GM21515 (cell line): Measurements from ENCODE around the gene CXorf66.
"Not testable (repeated sequence)": the region's sequence is repeated elsewhere in the genome, so short reads cannot be mapped to it uniquely, and the experiment has no call there.

Source experiments
- ATAC-seq: cut with Tn5 transposase; IDR thresholded peaks from one replicate; pipeline ENCODE4 v1.9.1; 2021; ENCODE audit not compliant: unreplicated experiment

Gene CXorf66

GRCh38 chrX:139965421-139965820 is at the start of gene CXorf66:
TSS of gene CXorf66 (minus strand) at chrX:139965521. CDS start at chrX:139965496, 25 bp downstream.
- no peak for ATAC-seq

DNA sequence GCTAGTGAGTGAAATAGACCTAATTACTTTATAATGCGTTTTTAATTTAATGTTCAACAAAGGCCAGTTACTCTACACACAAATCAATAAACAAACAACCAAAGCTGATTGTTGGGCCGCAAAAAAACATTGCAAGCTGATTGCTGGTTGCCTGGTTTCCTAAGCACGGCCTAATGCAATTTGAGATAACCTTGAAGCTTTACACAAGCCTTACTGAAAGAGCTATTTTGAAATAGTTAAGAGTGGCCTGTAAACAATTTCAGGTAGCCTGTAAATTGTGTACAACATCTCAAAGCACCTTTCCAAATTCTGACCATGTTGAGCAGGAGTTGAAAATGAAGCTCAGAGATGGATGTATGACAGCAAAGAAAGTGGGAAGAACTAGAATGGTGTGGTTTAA is 17.5 kb upstream of the CXorf66 start:
- no peak for ATAC-seq

DNA sequence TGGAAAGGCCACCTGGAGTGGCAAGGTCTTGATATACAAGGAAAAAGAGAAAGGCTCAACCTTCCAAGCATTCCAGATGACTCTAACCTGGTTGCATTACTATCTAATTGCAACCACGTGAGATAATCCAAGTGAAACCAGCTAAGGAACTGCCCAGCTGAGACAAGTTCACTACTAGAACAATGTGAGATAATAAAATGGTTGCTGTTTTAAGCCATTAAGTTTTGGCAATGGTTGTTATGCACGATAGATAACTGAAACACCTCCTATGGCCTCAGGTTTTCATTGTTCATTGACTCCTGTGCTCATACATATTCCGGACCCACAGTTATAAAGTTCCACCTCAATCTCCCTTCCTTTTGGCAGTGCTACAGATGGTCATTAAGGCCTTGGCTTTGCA is 9.2 kb upstream of the CXorf66 start:
- ATAC-seq, result no peak

DNA sequence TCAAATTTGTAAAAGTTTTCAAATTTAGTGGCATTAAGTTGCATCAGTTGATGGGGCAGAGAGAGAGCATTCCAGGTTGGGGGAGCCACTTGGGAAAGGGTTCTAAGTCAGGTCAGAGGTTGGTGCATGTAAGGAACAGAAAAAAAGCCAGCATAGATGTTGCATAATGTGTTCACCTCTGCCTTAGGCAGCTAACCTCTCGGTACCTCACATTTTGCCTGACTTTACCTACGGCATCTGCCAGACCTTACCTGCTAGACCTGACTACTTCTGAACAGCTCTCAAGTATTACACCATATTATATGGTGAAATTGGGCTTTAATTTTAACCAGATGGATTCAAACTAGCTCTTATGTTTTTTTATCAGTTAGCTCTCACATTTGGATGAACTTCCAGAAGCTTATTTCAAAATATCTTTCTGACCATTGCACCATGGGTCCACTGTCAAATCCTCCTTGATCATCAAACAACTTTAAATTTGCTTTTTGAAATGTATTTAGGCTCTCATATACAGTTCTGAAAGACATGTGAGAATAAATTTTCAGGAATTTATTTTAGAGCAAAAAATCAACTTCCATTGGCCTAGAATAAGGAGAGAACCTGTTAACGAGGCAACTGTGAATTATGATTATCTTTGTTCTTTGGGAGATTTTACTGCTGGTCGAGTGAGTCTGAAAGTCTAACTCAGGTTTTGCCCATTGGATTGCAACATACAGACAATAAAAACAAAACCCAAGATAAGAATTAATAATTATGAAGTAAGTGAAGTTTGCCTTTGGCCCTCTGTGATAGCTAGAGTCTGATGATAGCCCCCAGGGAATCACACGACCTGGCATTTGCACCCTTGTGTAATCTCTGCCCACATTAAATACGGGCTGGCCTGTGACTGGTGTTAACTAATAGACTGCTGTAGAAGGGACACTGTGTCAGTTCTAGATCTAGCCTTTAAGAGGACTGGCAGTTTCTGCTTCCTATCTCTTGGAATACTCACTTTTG is 7.6 kb upstream of the CXorf66 start:
- no peak for ATAC-seq

- no peak for ATAC-seq
These were observed 6.8 kb upstream of the CXorf66 start for GRCh38 chrX:139972113-139972512.

- no peak for ATAC-seq
These were observed 6.1 kb upstream of the CXorf66 start for GRCh38 chrX:139971394-139971749.

- ATAC-seq, result no peak
These were observed 4.0 kb upstream of the CXorf66 start for GRCh38 chrX:139969286-139969685.

DNA sequence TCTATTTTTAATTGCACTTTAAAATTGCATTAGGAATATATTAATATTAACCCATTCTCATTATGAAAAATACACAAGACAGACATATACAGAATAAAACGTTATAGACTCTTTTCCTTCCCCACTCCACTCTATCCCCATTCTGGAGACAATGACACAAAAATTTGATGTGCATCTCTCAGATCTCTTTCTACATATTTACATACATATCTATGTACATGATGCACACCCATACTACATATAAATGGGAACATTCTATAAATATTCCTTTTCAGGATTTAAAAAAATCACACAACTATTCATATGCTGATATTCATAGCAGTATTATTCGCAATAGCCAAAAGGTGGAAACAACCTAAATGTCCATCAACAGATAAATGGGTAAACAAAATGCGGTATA is 2.4 kb upstream of the CXorf66 start:
- ATAC-seq, result no peak

- no peak for ATAC-seq
These were observed 2.0 kb upstream of the CXorf66 start for GRCh38 chrX:139967300-139967699.

- ATAC-seq, result not testable (repeated sequence)
These were observed 838 bp upstream of the CXorf66 start for GRCh38 chrX:139966159-139966558.

DNA sequence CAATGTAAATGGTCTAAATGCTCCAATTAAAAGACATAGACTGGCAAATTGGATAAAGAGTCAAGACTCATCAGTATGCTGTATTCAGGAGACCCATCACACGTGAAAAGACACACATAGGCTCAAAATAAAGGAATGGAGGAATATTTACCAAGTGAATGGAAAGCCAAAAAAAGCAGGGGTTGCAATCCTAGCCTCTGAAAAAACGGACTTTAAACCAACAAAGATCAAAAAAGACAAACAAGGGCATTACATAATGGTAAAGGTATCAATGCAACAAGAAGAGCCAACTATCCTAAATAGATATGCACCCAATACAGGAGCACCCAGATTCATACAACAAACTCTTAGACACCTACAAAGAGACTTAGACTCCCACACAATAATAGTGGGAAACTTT is 4.2 kb downstream of the CXorf66 start:
- not testable (repeated sequence) for ATAC-seq

- ATAC-seq, result no peak
These were observed 15.6 kb downstream of the CXorf66 start for GRCh38 chrX:139949703-139950102.

DNA sequence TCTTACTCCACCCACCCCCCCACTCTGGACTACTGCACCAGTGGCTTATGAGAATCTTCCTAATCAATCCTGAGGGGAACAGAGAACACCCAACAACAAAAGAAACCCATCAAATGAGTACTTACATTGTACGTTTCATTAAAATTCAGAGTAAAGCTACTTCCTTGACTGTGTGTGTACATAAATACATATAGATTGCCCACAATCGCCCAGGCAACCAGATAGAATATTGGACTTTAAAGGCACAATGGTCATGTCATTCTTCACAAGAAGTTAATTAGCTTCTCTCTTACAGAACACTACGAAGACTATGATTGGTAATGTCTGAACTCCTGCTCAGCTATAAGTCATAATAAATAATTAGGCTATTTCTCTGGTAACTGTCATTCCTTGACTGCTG is 20.2 kb downstream of the CXorf66 start:
- ATAC-seq, result no peak

GRCh38 chrX:139936259-139936658 is 29.1 kb downstream of the CXorf66 start:
- no peak for ATAC-seq

DNA sequence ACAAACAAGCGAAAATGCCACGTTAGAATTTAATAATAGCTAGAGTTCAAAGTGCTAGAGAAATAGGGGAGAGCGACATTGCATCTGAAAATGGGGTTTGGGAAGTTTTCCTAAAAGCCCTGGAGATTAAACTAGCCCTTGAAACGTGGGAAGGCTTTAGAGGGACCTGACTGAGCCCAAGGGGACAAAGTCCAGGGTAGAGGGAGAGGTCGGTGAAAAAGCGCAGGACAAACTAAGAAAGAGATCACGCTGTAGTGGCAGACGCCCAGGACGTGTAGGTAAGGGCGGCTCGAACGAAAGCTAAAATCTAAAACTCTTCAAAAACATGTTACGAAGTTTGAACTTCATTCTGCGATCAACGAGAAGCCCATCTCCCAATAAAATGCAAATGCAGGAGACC is 31.4 kb downstream of the CXorf66 start:
- no peak for ATAC-seq

GRCh38 chrX:139932901-139933796 is 32.2 kb downstream of the CXorf66 start, which contains the start of gene ATP11C:
TSS of gene ATP11C (minus strand) at chrX:139933053. CDS start at chrX:139932042, 1,011 bp downstream.
- ATAC-seq, result peak; percentile 75

DNA sequence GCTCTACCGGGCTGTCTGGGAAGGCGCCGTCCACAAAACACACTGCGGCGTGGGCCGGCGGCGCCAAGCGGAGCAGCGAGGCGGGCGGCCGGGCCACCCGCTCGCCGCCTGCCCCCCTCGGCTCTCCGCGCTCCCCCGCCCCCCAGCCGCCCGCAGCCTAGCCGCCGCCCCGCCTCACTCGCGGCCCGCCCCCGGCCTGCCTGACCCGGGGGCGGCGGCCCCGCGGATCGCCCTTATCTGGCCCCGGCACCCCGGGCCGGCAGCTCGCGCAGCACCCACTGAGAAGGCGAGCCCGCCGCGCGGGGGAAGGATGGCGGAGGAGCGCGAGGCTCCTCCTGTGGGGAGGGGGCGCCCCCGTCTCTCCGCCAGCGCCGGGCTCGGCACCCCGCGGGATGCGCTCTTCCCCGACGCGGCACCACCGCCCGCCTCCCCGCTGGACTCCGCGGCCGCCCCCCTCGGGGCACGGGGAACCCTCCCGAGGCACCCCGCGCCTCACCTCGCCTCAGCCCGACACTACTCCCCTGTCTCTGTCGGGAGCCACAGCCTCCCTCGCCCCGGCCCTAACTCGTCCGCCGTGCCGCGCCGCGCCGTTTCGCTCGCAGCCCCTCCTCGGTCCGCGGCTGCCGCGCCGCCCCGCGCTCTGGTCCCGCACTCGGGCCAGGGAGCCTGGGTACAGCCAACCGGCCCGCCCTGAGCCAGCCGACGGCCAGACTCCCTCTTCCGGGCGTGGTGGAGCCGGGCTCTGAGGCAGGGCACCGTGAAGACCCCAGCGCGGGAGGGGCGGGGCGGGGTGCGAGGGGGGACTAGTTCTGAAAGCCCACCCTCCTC is 33.0 kb downstream of the CXorf66 start:
- peak; percentile 42 for ATAC-seq

- ATAC-seq, result no peak
These were observed 33.7 kb downstream of the CXorf66 start for GRCh38 chrX:139931646-139932072.

DNA sequence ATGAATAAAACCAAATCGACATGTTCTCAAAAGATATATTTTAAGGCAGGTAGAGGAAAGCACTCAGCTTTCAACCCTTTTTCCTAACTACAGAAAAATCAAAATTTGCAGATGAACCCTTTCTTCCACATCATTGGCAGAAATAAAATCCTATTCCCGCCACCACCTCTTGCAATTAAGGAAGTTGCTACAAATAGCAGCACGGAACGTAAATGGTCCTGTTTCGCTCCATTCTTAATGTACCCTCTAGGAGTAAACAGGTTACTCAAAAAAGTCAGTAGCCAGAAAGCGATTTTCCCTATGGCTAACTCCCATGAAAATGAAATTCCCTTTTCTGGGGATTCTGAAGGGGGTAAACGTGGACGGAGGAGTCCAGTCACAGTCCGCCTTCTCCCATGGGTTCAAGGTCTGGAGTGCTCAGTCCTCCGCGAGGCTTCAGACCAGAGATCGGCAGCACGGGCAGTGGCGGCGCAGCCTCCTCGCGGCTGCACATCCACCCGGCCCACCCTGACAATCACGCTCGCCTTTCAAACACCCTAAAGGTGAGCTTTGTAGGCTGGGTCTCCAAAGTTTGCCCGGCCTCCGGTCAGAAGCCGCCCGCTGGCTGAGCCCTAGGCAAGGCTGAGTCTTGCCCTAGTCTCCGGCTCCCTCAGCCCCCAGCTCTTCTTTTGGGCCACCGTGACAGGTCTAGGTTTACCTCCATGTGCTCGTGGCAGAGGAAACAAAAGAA is 34.2 kb downstream of the CXorf66 start:
- no peak for ATAC-seq

GRCh38 chrX:139930401-139930800 is 34.9 kb downstream of the CXorf66 start:
- ATAC-seq, result no peak
